Testis (tissue), 2 donors: ENCODE data around the gene C2CD4D.

ENCODE experiments used
- CTCF ChIP-seq, 3 experiments: fragments of 450-650 bp in 2 of 3; fragments of 200-600 bp in 1 of 3; sonication (generic) in 1 of 3; IDR thresholded peaks; one replicate each; pipeline ENCODE4 v1.5.1; 2016 to 2019; ENCODE audit warnings: antibody characterized with exemption in 3 of 3, mild to moderate bottlenecking in 2 of 3, moderate library complexity in 1 of 3
- POLR2A ChIP-seq: fragments of 450-650 bp; IDR thresholded peaks from one replicate; pipeline ENCODE4 v1.6.1; 2017; ENCODE audit warnings: antibody characterized with exemption, mild to moderate bottlenecking, moderate library complexity

DNA sequence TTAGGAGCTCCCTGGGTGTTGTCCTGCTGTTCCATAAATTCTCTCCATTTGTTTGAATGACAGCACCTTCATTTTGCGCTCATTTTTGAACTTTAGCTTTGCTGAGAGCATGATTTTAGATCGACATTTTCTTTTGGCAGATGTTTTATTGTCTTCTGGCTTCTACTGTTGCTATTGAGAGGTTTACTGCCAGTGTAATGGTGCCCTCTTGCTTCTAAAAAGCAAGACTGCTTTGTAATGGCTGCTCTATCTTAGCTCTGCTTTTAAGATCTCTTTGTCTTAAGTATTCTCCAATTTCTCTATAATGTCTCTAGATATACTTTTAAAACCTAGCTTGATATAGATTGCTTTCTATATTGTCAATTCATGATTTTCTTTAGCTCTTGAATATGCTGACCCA, 41.9 kb upstream of the C2CD4D start:
- TF ChIP-seq CTCF (IDR thresholded peaks at IDR 0.05) = no peak
- no peak for TF ChIP-seq POLR2A
